Right renal pelvis (tissue), 4 donors: ENCODE results near the gene MYOC. TPM values are rescaled to one million over a fixed set of nuclear protein-coding genes. Genes with fewer than 3 reads are reported as not detected.
"Not testable (repeated sequence)": the region's sequence is repeated elsewhere in the genome, so short reads cannot be mapped to it uniquely, and the experiment has no call there.

Experiments used
- DNase-seq, 4 donors: peaks; one replicate each; pipeline ENCODE4 v3.0.0-alpha.2; 2013; ENCODE audit warnings: low read depth in 4 of 4, low spot score in 3 of 4, missing footprints in 1 of 4
- polyA plus RNA-seq, 4 donors: library from polyadenylated mRNA; unstranded; fragments of 120-200 nt; gene quantifications; one replicate each; pipeline ENCODE4 v1.2.1, GENCODE V29; 2013; ENCODE audit not compliant: insufficient read length in 4 of 4

The MYOC gene
- polyA plus RNA-seq, 4 donors, result 0.08 to 0.29 (median 0.21) TPM

DNA sequence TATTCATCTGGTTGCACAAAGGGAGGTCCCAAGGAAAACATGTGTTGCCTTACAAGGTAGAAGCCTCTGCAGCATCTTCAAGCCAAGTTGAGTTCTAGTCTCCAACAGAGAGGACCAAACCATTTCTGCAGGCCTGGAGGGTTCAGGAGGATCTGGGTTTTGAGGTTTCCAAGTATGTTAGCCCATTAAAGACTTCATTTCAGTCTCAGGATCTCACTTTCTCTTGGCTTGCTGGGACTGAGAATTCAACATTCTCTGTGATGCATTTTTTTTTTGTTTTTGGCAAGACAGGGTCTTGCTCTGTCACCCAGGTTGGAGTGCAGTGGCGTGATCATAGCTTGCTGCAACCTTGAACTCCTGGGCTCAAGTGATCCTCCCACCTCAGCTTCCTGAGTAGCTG, 39.2 kb downstream of the MYOC start:
- DNase-seq, result no peak

DNA sequence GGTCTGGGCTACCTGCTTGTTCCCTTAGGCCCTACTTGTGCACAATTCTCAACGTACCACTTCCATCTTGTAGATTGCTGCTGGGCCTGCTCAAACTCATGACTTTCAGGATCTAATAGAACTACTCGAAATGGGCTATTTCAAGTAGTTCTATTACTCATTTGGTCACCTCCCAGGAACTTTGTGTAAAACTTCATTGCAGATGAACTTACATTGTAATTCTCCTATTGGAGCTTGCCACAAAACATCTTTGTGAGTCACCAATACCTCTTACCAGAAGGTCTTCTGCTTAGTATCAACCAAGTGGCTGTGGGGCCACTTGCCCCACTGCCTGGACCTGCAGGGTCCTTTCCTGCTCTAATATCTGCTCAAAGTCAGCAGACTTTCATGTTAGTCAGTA, 41.2 kb downstream of the MYOC start:
- DNase-seq, result no peak

DNA sequence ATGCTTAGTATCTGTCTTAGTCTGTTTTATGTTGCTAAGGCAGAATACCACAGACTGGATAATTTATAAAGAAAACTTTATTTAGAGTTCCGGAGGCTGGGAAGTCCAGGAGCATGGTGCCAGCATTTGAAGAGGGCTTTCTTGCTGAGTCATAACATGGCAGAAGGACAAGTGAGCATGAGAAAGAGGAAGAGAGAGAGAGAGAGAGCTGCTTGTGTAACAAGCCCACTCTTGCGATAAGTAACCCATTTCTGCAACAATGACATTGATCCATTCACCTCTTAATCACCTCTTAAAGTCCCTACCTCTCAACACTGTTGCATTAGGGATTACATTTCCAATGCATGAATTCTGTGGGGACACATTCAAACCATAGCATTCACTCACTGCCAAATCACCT, 42.1 kb downstream of the MYOC start:
- no peak for DNase-seq

DNA sequence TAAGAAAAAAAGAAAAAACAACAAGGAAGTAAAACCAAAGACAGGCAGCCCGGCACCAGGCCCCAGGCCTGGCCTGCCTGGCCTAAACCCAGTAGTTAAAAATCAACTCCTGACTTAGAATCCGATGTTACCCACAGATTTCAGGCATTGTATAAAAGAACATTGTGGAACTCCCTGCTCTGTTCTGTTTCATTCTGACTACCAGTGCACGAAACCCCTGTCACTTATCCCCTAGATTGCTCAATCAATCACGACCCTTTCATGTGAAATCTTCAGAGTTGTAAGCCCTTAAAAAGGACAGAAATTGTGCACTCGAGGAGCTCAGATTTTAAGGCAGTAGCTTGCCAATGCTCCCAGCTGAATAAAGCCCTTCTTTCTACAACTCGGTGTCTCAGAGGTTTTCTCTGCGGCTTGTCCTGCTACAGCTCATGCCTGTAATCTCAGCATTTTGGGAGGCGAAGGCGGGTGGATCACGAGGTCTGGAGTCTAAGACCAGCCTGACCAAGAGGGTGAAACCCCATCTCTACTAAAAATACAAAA, 46.0 kb downstream of the MYOC start:
- DNase-seq, result no peak

DNA sequence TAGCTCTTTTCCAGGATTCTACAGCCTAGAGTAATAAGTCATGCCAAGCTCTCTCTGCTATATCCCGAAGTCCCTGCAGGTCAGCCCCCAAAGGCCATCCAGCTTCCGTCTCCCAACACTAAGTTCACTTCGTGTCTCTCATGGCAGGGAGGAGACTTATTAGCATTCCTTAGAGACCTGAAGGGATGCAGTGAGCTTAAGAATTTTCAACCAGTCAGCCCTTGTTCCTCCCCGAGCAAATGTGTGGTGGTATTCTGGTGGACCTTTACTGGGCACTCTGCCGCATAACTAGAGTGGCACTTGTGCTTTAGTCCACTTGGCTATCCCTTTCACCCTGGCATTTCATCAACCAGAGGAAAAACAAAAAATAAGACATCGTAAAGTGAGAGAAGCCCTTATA, 49.4 kb downstream of the MYOC start:
- DNase-seq, result not testable (repeated sequence)

DNA sequence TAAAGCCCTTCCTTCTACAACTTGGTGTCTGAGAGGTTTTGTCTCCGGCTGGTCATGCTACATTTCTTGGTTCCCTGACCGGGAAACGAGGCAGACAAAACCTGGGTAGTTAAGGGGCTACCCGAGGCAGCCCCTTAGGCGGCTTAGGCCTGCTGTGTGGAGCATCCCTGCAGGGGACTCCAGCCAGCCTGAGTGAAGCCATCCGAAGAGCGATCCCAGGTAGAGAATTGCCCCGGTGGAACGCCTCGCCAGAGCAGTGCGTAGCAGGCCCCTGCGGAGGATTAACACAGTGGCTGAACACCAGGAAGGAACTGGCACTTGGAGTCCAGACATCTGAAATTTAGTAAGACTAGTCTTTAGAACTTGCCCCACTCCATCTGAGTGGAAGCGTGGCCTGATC, 51.6 kb downstream of the MYOC start:
- DNase-seq, result no peak

DNA sequence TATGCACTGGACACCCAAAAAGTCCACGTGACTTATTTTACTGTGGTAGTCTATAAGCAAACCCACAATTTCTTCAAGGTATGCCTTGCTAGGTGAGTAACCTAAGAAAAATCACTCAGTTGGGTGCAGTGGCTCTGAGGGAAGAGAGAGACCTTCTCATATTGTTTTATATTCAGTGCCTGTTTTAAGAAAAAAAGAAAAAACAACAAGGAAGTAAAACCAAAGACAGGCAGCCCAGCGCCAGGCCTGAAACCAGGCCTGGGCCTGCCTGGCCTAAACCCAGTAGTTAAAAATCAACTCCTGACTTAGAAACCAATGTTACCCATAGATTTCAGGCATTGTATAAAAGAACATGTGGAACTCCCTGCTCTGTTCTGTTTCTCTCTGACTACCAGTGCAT, 52.2 kb downstream of the MYOC start:
- DNase-seq, result not testable (repeated sequence)

DNA sequence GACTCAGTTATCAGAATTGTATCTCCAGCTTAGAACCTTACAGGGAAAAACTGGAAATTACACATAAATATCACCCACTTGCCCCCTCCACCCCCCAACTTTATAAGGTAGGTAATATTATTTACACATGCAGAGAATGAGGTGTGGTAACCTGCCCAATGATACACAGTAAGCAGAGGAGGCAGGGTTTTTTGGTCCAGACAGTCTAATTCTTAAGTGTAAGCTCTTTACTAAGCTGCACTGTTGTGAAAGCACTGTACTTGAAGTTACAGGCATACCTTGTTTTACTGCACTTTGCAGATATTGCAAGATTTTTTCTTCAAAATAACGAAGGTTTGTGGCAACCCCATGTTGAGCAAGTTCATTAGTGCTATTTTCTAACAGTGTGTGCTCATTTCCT, 55.3 kb downstream of the MYOC start:
- DNase-seq, result no peak

DNA sequence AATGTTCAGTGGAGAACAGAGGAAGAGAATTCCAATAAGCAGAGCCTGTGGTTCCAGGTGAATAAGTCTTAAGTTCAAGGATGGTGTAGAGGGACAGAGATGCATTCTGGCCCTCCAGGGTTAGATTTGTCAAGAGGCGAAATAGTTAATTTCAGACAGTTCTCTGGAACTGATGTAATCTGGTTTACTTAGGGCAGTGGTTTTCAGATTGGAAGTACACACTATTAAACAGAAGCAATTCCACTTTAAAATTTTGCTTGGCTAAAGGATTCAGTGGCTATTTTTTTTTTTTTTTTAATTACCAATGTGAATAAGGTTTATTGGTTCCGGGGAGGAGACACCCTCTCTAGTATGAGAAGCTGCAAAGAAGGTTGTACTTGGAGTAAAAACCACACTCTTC, 55.8 kb downstream of the MYOC start:
- DNase-seq, result no peak

DNA sequence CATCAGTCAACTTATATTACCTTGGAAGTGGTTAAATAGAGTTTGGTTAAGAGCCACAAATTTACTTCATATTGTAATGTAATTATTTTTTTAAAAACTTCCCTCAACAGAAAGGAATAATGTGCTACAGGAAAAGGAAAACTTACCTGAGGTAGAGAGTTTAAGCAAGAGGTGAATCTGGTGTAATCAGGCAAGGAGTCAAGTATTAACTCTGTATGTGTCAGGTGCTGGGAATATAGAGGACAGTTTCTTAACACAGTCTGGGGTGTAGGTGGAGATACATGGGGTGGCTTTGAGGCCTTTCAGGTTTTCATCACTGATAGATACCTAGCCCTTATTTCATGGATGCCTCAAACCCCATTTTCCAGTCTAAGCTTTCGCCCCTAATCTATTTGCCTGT, 56.4 kb downstream of the MYOC start:
- no peak for DNase-seq

DNA sequence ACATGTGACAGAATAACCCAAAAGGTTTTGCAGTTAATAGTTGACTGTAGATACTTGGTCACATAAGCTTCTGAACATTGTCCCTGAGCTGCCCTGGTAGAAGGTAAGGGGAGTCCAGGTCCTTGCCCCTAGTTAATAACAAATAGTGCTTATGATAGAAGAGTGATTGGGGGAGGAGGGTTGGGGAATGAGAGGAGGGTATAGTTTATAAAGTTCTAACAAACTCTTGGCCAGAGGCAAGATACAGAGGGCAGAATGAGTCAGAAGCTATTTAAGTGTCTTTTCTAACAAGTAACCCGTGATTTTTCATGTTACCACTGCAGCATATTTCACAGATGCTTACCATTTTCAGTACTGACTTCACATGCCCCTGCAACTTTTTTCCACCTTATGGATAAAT, 57.2 kb downstream of the MYOC start:
- no peak for DNase-seq

DNA sequence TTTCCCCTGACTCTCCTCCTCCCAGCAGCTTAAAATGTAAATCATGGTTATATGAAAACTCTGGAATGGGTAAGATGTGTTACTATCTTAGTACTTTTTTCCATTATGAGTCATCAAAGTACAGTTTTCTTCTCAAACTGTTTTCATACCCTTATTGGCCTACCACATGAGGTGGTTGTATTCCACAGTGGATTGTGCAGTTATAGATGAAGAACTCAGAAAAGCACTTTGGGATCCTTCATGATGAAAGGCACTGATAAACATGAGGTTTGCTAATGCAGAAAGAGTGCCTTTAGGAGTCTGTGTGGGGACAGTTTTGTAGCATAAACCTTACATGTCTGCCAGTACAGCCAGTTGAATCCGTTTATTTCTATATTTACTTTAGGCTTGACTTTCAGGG, 62.5 kb downstream of the MYOC start:
- DNase-seq, result no peak

DNA sequence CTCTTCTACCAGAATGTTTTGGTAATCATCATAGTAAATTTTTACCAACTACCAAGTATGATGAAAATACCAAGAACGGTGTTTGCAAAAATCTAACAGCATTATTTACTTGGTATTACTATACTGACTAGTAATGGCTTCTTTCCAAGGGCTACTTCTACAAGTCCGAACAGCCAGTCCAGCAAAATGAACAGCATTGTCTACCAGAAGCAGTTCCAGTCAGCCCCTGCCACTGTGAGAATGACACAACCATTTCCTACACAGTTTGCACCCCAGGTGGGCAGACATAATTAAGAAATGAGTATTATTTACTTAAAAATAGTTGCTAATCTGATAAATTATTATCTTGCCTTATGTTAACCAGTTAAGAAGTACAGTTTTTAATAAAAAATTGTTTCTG, 64.3 kb downstream of the MYOC start:
- DNase-seq, result no peak

DNA sequence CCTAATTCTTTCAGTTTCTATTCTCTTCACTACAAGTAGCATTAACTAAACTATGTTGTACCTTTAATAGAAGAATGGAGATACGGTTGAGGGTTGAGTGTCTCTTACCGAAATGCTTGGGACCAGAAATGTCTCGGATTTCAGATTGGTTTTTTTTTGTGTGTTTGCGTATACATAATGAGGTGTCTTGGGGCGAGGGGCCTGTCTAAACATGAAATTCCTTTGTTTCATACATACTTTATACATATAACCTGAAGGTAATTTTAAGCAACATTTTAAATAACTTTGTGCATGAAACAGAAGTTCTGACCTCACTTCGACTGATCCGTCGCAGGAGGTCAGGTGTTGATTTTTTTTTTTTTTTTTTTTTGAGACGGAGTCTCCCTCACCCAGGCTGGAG, 66.8 kb downstream of the MYOC start:
- no peak for DNase-seq

Other genes starting within 250 kb of the MYOC start
- gene PRRC2C, start 167.2 kb downstream of the MYOC start, polyA plus RNA-seq, result 100 to 1,000 TPM; 108 to 141 (median 134) TPM
- gene MYOCOS, start 30.4 kb downstream of the MYOC start, polyA plus RNA-seq, result under 1 TPM; 0.26 to 0.58 (median 0.43) TPM
- 10 to 100 TPM; 15.2 to 19.3 (median 19.0) TPM for gene VAMP4, start 89.4 kb upstream of the MYOC start, polyA plus RNA-seq
- 10 to 100 TPM; 33.0 to 37.8 (median 37.6) TPM for gene METTL13, start 129.0 kb upstream of the MYOC start, polyA plus RNA-seq
- gene DNM3, start 188.8 kb upstream of the MYOC start, polyA plus RNA-seq, result 1 to 10 TPM; 4.3 to 5.7 (median 5.0) TPM